Osteoblast (primary cell): Measurements from ENCODE around the gene NTRK1. TPM values are rescaled to one million over a fixed set of nuclear protein-coding genes. Genes with fewer than 3 reads are reported as not detected.
A peak's percentile ranks its signal among the peaks of the same experiment; 100 is the strongest.

Experiments
- DNase-seq: peaks from one replicate; pipeline ENCODE4 v3.0.0; 2011; ENCODE audit warnings: low spot score, mixed read lengths; ENCODE audit not compliant: insufficient read length; ENCODE audit errors: missing footprints
- H2AFZ ChIP-seq: 2 replicates; pipeline ENCODE4 v1.6.0; 2011; ENCODE audit warnings: mild to moderate bottlenecking, low read length
- H3K27ac ChIP-seq: 2 replicates; pipeline ENCODE4 v1.5.1; 2011; ENCODE audit warnings: mild to moderate bottlenecking, low read depth, low read length, moderate library complexity
- H3K27me3 ChIP-seq: 2 replicates; pipeline ENCODE4 v1.6.0; 2012; ENCODE audit warnings: mild to moderate bottlenecking, control low read depth, inconsistent platforms, low read length, moderate library complexity; ENCODE audit not compliant: insufficient read depth
- H3K36me3 ChIP-seq: 2 replicates; pipeline ENCODE4 v1.5.1; 2011; ENCODE audit warnings: mild to moderate bottlenecking, low read length, control low read depth, moderate library complexity; ENCODE audit not compliant: insufficient read depth
- H3K4me1 ChIP-seq: 2 replicates; pipeline ENCODE4 v1.5.1; 2011; ENCODE audit warnings: mild to moderate bottlenecking, low read length, control low read depth, moderate library complexity; ENCODE audit not compliant: insufficient read depth
- H3K4me2 ChIP-seq: 2 replicates; pipeline ENCODE4 v1.6.0; 2011; ENCODE audit warnings: mild to moderate bottlenecking, low read length; ENCODE audit not compliant: insufficient read depth
- H3K4me3 ChIP-seq: fragments of 200-600 bp; sonication (generic); 3 replicates; pipeline ENCODE4 v1.5.1; 2012; ENCODE audit warnings: mild to moderate bottlenecking, low read length, inconsistent platforms; ENCODE audit not compliant: insufficient read depth
- H3K79me2 ChIP-seq: 2 replicates; pipeline ENCODE4 v1.6.0; 2012; ENCODE audit warnings: mild to moderate bottlenecking, low read length, control low read depth, inconsistent platforms; ENCODE audit not compliant: insufficient read depth
- H3K9me3 ChIP-seq: 2 replicates; pipeline ENCODE4 v1.5.1; 2011; ENCODE audit warnings: low read depth, low read length, control low read depth
- H4K20me1 ChIP-seq: 2 replicates; pipeline ENCODE4 v1.6.0; 2012; ENCODE audit warnings: mild to moderate bottlenecking, low read length, control low read depth; ENCODE audit not compliant: insufficient read depth
- CTCF ChIP-seq: IDR thresholded peaks from 2 replicates; pipeline ENCODE4 v1.5.1; 2011; ENCODE audit warnings: mild to moderate bottlenecking, low read depth, low read length, moderate library complexity; ENCODE audit errors: extremely low read depth
- total RNA-seq: library from RNA; depleted of rRNA; stranded (reverse); fragments of >200 nt; gene quantifications from 2 replicates; pipeline ENCODE4 v1.2.3, GENCODE V29; 2012

Gene NTRK1
- total RNA-seq, 1 donor = 0.36 TPM

- H3K36me3 ChIP-seq = peaks cover 69% of the 10 kb centered on the region
- no peaks in the 10 kb centered on the region for H3K9me3 ChIP-seq
- peaks cover 17% of the 10 kb centered on the region for H3K79me2 ChIP-seq
- peak; percentile 93 for DNase-seq
- no peak overlapping the region for H3K27ac ChIP-seq
- H3K4me2 ChIP-seq = no peak overlapping the region
- peaks cover 10% of the 10 kb centered on the region for H4K20me1 ChIP-seq
- H3K4me1 ChIP-seq = peaks cover 38% of the 10 kb centered on the region
- no peaks in the 10 kb centered on the region for H3K27me3 ChIP-seq
- H3K4me3 ChIP-seq = no peak overlapping the region
- H2AFZ ChIP-seq = no peak overlapping the region
- peak; percentile 66 for TF ChIP-seq CTCF
Measured at GRCh38 chr1:156910309-156910782, 49.7 kb downstream of the NTRK1 start.

- peaks cover 32% of the 10 kb centered on the region for H3K4me1 ChIP-seq
- H2AFZ ChIP-seq = no peak overlapping the region
- no peak overlapping the region for H3K4me3 ChIP-seq
- TF ChIP-seq CTCF = no peak
- H3K36me3 ChIP-seq = peaks cover 66% of the 10 kb centered on the region
- DNase-seq = peak; percentile 92
- H4K20me1 ChIP-seq = peaks cover 10% of the 10 kb centered on the region
- H3K9me3 ChIP-seq = no peaks in the 10 kb centered on the region
- H3K27ac ChIP-seq = no peak overlapping the region
- no peaks in the 10 kb centered on the region for H3K27me3 ChIP-seq
- peaks cover 3% of the 10 kb centered on the region for H3K79me2 ChIP-seq
- H3K4me2 ChIP-seq = no peak overlapping the region
Measured at GRCh38 chr1:156911577-156912298, 51.1 kb downstream of the NTRK1 start.

GRCh38 chr1:156912310-156912709, 51.6 kb downstream of the NTRK1 start:
- TF ChIP-seq CTCF = no peak
- H2AFZ ChIP-seq = no peak overlapping the region
- no peaks in the 10 kb centered on the region for H3K79me2 ChIP-seq
- peaks cover 26% of the 10 kb centered on the region for H3K4me1 ChIP-seq
- H3K4me2 ChIP-seq = no peak overlapping the region
- H3K9me3 ChIP-seq = no peaks in the 10 kb centered on the region
- no peak for DNase-seq
- no peak overlapping the region for H3K27ac ChIP-seq
- H3K36me3 ChIP-seq = peaks cover 68% of the 10 kb centered on the region
- no peak overlapping the region for H3K4me3 ChIP-seq
- H3K27me3 ChIP-seq = no peaks in the 10 kb centered on the region
- H4K20me1 ChIP-seq = peaks cover 10% of the 10 kb centered on the region

GRCh38 chr1:156912861-156913808, 52.5 kb downstream of the NTRK1 start:
- Histone ChIP-seq H2AFZ (no peak overlapping the region), H3K4me2 (no peak overlapping the region), H3K4me3 (no peak overlapping the region), H4K20me1 (peaks cover 10% of the 10 kb centered on the region), H3K27ac (no peak overlapping the region), H3K4me1 (peaks cover 22% of the 10 kb centered on the region), H3K36me3 (peaks cover 71% of the 10 kb centered on the region), H3K79me2 (no peaks in the 10 kb centered on the region), H3K9me3 (no peaks in the 10 kb centered on the region), H3K27me3 (no peaks in the 10 kb centered on the region)
- TF ChIP-seq CTCF = no peak
- DNase-seq = peak; percentile 76
